GM19035 (cell line): ENCODE measurements around the gene COG5.

Experiments used
- ATAC-seq: cut with Tn5 transposase; IDR thresholded peaks from one replicate; pipeline ENCODE4 v1.9.1; 2021; ENCODE audit not compliant: unreplicated experiment

The COG5 gene

DNA sequence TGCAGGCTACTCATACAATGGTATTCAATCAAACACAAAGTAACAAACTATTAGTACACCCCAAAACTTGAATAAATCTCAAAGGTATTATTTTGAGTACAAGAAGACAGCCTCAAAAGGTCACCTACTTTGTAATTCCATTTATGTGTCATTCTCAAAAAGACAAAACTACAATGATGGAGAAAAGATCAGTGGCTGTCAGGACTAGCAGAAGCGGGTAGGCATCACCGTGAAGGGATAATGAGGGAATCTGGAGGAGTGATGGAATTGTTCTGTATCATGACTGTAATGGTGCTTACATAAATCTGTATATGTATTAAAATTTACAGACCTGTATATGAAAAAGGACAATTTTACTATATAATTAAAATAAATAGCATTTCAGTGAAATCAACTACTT lies 37.0 kb downstream of the COG5 start:
- no peak for ATAC-seq

DNA sequence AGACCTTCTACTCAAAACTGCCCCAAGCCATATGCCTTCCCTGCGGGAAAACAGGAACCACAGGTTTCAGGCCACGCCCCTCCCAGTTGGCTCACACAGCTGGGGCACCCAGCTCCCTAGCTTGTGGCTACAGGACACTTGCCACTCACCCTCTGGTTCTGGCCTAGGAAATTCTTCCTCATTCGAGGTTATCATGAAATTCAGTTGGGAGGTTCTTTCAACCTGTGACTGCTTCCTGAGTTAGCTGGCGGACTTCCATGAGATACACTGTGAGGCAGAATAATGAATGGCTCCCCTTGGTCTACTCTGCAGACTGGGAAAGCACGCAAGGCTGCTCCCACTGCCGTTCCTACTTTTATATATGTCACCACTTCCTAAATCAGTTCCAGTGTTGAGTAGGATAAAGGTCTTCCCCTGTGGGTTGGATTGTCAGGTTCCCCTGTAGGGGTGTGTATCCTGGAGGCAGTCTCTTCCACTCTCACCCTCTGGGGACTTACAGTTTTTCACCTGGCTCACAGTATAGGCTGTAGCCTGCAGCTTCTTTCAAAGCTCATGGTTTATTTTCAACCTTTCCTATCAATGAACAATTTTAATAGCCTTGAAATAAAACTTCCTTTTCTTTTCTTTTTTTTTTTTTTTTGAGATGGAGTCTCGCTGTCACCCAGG lies 56.9 kb downstream of the COG5 start:
- no peak for ATAC-seq

DNA sequence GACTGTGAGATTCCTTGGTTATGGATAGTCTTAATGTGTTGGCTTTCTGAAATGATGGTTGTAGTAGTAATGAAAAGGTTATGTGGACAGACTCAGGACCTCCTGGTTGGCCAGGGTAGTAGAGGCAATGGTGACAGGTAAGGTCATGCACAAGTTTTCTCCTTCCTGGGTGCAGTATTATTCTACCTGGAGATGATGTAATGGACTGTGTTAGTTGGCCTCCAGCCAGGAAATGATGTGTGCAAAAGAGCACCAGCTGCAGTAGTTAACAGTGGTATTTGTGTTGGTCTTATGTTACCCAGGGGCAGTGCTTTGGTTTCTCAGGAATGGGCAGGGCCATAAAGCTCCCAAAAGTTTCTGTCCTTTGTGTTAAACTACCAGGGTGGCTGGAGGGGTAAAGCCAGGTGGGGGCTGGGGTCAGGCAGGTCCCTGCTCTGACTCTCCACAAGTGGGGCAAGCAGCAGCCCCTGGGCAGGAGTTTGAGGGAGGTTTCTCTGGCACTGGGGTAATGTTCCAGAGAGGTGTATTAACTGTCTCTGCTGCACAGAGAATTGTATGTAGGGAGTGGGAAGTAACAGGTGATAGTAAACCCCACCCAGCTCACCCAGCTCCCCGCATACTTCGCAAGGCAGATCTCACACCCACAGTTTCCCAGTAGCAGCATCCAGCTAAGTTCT lies 57.6 kb downstream of the COG5 start:
- ATAC-seq, result no peak

DNA sequence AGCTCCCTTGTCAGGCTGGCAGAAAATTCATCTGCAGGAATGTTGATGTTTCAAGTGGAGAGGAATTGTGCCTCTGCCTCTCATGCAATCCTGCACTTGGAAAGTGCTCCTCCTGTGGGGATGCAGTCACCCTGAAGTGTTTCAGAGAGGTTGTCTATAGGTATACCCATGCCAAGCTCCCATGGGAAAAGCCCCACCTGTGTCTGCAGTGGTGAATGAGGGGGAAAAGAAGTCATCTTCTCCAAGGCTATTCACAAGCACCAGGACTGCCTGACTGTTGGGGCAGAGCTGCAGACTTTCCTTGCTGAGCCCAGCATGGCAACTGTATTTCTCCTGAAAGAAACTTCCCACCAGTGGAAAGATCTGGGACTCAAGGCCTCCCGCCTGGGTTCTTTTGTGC lies 58.4 kb downstream of the COG5 start:
- no peak for ATAC-seq

DNA sequence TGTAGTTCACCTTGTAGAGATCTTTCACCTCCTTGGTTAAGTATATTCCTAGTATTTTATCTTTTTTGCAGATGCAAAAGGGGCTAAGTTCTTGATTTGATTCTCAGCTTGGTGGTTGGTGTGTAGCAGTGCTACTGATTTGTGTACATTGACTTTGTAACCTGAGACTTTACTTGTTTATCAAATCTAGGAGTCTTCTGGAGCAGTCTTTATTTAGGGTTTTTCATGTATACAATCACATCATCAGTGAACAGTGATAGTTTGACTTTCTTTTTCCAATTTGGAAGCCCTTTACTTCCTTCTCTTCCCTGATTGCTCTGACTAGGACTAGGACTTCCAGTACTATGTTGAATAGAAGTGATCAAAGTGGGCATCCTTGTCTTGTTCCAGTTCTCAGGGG lies 60.0 kb downstream of the COG5 start:
- no peak for ATAC-seq

DNA sequence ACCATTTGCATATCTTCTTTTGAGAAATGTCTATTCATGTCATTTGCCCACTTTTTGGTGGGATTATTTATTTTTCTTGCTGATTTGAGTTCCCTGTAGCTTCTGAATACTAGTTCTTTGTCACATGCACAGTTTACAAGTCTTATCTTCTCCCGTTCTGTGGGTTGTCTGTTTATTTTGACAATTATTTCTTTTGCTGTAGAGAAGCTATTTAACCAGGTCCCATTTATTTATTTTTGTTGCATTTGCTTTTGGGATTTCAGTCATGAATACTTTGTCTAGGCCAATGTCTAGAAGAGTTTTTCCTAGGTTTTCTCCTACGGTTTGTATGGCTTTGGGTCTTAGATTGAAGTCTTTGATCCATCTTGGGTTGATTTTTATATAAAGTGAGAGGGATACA lies 60.9 kb downstream of the COG5 start:
- ATAC-seq, result no peak

DNA sequence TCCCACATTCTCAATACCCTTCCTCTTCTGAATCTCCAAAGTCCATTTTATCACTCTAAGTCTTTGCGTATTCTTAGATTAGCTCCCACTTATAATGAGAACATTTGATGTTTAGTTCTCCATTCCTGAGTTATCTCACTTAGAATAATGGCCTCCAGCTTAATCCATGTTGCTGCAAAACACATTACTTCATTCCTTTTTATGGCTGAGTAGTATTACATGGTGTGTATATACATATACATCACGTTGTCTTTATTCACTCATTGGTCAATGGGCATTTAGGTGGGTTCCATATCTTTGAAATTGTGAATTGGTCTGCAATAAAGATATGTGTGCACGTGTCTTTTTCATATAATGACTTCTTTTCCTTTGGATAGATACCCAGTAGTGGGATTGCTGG lies 61.6 kb downstream of the COG5 start:
- no peak for ATAC-seq

DNA sequence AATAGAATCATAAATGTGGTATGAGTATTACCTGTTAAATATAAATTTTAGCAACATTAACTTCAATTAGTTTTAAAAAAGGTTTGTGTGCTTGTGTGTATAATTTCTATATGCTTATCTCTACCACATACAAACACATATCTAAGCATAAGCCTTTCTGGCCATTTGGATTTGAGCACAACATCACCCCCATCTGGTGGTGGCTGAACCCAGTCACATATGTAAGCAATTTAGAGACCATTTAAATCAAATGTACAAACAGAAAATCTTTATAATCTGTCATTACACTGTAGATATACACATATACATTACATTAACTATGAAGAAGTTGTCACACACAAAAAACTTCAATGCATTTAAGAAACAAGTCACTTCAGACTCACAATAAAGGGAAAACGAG lies 62.1 kb downstream of the COG5 start:
- no peak for ATAC-seq

DNA sequence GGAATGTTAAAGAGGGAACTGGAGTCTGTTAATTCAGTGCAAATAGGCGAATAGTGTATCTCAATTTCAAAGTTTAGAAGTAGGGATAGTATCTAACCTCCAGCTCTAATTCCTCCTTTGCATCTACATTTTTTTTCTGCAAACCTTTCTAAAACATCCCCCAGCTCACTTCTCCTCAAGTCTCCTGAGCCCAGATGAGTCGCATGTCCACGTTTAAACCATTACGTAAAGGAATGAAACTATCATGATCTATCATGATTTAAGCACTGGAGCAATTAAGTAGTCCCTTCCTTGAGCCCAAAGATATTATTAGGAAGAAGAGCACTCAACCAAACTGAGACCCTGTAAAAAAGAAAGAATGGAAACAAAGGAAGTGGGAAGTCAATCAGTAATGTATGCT lies 64.0 kb downstream of the COG5 start:
- no peak for ATAC-seq

DNA sequence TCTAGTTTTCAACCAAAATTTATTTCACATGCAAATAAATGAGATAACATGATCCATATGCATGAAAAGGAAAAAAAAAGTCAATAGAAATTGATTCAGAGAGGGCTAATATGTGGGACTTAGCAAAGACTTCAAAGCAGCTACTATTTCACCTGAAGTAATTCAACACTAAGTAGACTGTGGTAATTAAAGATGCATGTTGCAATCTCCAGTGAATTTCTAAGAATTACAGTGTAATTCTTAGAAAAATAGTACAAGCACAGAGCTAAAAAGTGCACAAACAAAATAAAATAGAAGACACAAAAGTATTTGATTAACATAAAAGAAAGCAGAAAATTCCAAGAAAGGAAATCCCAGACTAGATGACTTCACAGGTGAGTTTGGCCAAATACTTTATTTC lies 68.2 kb downstream of the COG5 start:
- ATAC-seq, result no peak

DNA sequence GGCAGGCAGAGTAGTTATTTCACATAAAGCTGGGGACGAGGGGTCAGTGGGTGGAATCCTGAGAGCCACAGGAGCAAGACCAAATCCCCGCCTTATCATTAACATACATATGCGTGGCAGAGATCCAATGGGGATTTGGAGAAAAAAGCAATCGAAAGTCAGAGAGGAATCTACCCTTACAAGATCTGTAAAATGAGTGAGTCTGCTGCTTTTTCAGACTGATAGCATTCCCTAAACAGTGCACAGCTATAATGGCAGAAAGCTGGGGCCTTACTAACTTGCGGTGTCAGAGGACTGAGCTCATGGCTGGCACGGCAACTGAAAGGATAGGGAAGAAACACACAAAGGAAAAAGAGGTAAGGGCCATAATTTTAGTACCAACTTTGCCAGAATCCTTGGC lies 68.8 kb downstream of the COG5 start:
- ATAC-seq, result no peak

DNA sequence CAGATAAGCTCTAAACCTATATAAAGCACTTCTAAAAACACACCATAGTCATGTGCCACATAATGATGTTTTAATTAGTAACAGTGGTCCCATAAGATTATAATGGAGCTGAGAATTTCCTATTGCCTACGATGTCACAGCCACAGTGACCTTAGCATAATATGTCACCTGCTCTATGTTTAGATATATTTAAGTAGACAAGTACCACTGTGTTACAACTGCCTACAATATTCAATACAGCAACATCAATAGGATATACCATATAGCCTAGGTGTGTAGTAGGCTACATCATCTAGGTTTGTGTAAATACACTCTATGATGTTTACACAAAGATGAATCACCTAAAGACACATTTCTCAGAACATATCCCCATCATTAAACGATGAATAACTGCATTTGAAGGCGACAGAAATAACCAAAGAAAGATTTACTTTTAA lies 69.4 kb downstream of the COG5 start:
- no peak for ATAC-seq

DNA sequence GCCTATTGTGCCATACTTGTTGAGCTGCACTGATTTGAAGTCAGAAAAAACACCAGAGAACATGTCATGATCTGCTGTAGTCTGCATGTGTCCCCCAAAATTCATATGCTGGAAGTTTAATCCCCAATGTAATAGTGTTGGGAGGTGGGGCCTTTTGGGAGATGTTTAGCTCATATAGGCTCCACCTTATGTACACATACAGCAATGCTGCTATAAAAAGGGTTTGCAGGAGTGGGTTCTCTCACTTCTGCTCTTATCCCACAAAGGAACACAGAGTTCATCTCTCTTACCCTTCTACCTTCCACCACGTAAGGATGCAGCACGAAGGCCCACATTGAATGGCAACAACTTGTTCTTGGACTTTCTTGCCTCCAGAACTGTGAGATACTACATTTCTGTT lies 70.8 kb downstream of the COG5 start:
- no peak for ATAC-seq

DNA sequence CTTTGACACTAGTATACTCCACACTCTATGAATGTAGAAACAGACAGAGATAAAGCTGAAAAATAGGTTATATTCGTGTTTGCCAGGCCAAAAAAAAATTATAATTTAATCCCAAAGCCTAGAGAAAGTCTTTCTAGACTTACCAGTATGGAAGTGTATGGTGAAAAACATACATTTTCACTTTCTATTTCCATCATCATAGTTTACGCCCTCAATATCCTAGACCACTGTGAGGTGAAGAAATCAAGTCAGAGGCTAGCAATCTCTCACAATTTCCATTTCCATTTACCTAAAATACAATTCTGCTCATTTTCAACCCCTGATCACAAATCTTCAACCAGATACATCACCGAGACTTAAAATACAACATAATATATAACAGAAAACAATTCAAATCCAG lies 77.7 kb downstream of the COG5 start:
- ATAC-seq, result no peak

DNA sequence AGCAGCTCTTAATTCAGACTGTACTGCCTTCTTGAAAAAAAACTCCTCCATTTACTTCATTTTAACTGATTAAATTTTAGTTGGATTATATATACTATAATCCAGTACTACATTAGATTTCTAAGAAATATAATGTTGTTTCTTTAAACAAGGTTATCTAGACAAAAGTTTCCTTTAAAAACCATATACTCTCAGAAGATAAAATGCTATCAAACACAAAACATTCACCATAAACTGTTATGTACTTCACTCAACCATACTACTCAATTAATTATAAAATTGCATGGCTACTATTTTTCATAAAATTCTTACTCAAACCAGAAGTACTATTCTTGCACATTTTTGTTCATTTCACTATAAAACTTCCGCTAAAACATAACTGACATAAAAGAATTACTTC lies 81.1 kb downstream of the COG5 start:
- ATAC-seq, result no peak

DNA sequence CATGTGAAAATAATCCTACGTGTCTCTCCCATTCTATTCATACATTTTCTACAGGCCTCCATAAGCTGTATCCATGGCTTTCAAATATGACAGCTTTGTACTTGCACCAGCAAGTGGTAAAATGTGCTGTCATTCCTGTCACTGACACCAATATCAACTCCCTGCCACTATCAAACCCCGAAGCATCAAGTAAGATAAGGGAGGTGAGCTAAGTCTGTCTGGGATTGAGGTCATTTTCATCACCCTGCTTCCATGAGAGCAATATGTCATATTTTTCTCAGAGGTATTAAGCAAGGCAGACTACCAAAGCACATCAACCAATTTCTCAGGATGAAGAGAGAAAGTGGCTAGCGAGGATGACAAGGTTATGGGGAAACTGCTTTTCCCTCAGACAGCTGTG lies 82.8 kb downstream of the COG5 start:
- ATAC-seq, result no peak

DNA sequence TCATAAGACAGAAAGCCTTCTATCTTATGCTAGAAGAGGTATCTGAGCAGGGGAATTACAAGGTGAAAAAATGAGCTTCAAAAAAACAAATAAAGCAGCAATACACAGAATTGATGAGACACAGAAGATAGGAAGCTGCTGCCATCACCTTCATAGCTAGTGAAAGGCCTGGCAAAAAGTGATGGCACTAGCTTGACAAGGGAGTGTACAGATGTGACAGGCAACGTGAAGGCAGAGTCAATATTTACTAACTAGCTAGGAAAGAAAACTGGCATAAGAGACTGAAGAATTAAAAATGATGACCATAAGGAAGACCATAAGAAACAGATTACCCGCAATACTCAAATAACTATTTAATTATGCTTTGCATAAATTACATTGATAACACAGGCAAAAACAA lies 84.4 kb downstream of the COG5 start:
- ATAC-seq, result no peak

DNA sequence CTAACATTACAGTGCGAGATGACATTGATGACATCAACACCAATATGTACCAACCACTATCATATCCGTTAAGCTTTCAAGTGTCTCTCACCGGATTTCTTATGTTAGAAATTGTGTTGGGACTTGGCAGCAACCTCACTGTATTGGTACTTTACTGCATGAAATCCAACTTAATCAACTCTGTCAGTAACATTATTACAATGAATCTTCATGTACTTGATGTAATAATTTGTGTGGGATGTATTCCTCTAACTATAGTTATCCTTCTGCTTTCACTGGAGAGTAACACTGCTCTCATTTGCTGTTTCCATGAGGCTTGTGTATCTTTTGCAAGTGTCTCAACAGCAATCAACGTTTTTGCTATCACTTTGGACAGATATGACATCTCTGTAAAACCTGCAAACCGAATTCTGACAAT lies 89.6 kb downstream of the COG5 start:
- no peak for ATAC-seq

DNA sequence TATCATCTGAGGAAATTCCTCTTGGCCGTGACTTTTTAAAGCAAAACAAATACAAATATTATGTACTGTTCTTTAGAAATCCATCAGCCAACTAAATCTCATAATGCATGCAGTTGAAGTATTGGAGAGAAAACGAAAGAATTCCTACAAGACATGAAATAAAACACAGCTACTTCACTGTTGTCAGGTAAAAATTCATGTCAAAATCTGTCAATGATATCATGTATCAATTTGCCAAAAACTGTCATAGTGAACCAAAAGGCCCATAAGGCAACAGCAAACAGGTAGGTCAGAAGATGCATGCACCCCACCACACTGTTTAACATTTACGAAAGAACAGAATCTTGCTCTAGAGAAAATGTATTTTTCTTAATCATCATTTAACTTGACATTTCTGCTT lies 91.6 kb downstream of the COG5 start:
- no peak for ATAC-seq

DNA sequence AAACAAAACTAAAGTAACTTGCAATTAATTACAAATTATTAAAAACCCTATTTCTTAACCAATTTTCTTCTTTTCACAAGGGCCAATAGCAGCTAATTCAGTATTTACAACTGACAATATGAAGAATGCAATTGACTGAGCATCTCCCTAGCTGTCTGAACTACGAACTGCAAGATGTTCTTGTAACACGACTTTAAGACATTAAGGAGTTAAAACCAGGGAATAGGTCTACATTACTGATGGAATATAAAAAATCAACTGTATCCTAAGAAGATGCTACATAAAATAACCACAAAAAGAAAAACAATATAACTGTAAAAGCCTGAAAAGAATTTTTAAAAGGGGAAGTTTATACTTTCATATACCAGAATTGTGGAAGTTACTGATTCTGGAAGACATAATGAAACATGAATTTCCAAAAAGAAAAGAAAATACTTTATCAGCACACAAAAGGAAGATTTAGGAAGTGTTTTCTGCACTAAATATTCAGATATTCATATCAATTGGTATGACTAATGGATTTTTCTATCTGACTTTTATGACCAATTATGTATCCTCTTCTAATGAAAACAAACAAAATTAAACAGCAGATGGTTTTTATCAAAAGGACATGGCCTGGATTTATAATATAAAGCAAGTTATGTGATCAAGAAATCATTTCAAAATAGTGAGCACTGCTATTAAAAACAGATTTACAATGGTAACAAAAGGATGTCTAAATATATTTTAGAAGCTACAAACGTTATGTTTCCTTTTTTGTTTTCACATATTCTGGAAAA lies 92.2 kb downstream of the COG5 start:
- no peak for ATAC-seq

DNA sequence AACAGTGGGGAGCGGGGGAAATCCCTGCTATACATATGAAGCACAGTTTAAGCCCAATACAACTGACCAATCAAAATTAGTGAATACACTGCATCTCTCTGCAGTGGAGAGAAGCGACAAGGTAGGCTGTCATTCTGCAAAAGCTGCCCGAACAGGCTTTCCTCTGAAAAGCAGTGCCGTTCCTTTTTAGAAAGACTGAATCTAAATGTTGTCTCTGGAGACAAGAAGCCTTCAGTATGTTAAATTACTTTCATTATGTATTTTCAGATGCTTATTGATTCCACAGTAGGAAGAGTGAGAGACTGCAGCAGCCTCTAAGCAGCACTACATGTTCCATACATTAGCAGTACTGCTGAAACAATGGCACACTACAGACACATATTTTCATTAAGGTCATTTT lies 93.8 kb downstream of the COG5 start, which contains the start of gene GPR22:
TSS of gene GPR22 (plus strand) at position 129 of the 400 bp plus-strand sequence. CDS start 4,004 bp downstream, outside the sequence.
- ATAC-seq, result no peak

DNA sequence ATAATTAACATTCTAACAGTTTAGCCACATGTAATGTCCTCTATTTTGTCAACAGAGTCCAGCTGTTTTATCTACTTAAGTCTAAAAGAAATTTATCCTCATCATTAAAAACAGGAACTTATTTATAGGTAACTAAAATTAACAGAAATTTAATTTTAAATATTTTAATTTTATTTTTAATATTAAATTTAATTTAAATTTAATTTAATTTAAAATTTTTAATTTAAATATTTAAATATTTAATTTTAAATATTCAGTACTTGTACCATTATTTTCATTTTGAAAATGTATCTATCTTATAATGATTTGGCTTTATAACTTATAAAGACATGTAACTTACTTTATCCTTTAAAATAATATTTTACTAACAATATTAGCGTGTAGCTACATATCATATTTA lies 94.9 kb downstream of the COG5 start:
- no peak for ATAC-seq
